Caco-2 (cell line): Measurements from ENCODE around the gene POMGNT2. TPM values are rescaled to one million over a fixed set of nuclear protein-coding genes. Genes with fewer than 3 reads are reported as not detected.

ENCODE experiments used
- BruUV-seq: library from RNA; stranded (reverse); fragments of 400-500 nt; replicated peaks from 2 replicates; lab custom pipeline; 2021; lab: Mats Ljungman, UMichigan
- CTCF ChIA-PET: fragments of 300-600 bp; sonication (Branson Sonifier 250); formaldehyde crosslinking; loops from one replicate; lab custom pipeline; 2022; ENCODE audit warnings: antibody characterized with exemption; lab: Charles Lee
- POLR2A ChIA-PET: fragments of 300-600 bp; sonication (Branson Sonifier 250); formaldehyde crosslinking; loops from one replicate; lab custom pipeline; 2022; ENCODE audit warnings: antibody characterized with exemption; lab: Charles Lee
- DNase-seq, 2 experiments: peaks; one replicate each; pipeline versions ENCODE4 v3.0.0 to v3.0.0-alpha.2; 2020 to 2022
- H3K27me3 ChIP-seq: replicated peaks from 2 replicates; pipeline ENCODE4 v1.6.0; 2011; ENCODE audit warnings: low read length; ENCODE audit not compliant: control insufficient read depth, insufficient read depth
- H3K36me3 ChIP-seq: 2 replicates; pipeline ENCODE4 v1.5.1; 2011; ENCODE audit warnings: low read length; ENCODE audit not compliant: control insufficient read depth, insufficient read depth
- H3K4me1 ChIP-seq: fragments of 250-450 bp; sonication (Bioruptor Pico); 2 replicates; pipeline ENCODE4 v1.5.1; 2020; ENCODE audit warnings: mild to moderate bottlenecking
- H3K4me3 ChIP-seq: 2 replicates; pipeline ENCODE4 v1.5.1; 2011; ENCODE audit warnings: low read depth, mild to moderate bottlenecking, control low read depth, low read length
- H3K9me3 ChIP-seq: fragments of 250-450 bp; sonication (Bioruptor Pico); 2 replicates; pipeline ENCODE4 v1.5.1; 2020; ENCODE audit warnings: mild to moderate bottlenecking, moderate library complexity
- H3K27ac Mint-ChIP-seq: one replicate; pipeline ENCODE4 v1.8.0; 2022; ENCODE audit warnings: mixed read lengths; ENCODE audit not compliant: unreplicated experiment
- H3K27me3 Mint-ChIP-seq: one replicate; pipeline ENCODE4 v1.8.0; 2022; ENCODE audit warnings: mixed read lengths; ENCODE audit not compliant: insufficient read depth, unreplicated experiment
- H3K36me3 Mint-ChIP-seq: one replicate; pipeline ENCODE4 v1.8.0; 2022; ENCODE audit warnings: mild to moderate bottlenecking, mixed read lengths; ENCODE audit not compliant: insufficient read depth, unreplicated experiment
- H3K4me1 Mint-ChIP-seq: one replicate; pipeline ENCODE4 v1.8.0; 2022; ENCODE audit warnings: low read depth, mixed read lengths; ENCODE audit not compliant: unreplicated experiment
- H3K4me3 Mint-ChIP-seq: one replicate; pipeline ENCODE4 v1.8.0; 2022; ENCODE audit warnings: mild to moderate bottlenecking, moderate library complexity, mixed read lengths; ENCODE audit not compliant: unreplicated experiment
- H3K9me3 Mint-ChIP-seq: one replicate; pipeline ENCODE4 v1.8.0; 2022; ENCODE audit warnings: mixed read lengths; ENCODE audit not compliant: unreplicated experiment
- intact Hi-C: fragments of 100-400 bp; cut with micrococcal nuclease; formaldehyde crosslinking; loops from one replicate; pipeline ENCODE4 v1.10.0; 2022; ENCODE audit not compliant: unreplicated experiment
- total RNA-seq: library from RNA; stranded (reverse); gene quantifications from 2 replicates; pipeline ENCODE4 v1.2.3, GENCODE V29; 2022
- TF ChIP-seq, protein P1 (sequence below), 2 experiments: fragments of 200-600 bp in 1 of 2; IDR thresholded peaks; 1 replicate in 1 of 2; 2 replicates in 1 of 2; pipeline versions ENCODE4 v1.5.1 to v1.8.0; 2011 to 2022; ENCODE audit warnings: antibody characterized with exemption in 1 of 2, control low read depth in 1 of 2, inconsistent platforms in 1 of 2, low read depth in 1 of 2, low read length in 1 of 2, mild to moderate bottlenecking in 1 of 2, moderate library complexity in 1 of 2; ENCODE audit not compliant: insufficient read depth in 1 of 2, severe bottlenecking in 1 of 2, unreplicated experiment in 1 of 2

POMGNT2 gene
- total RNA-seq, 1 experiment from 2014 or later, result 10.1 TPM

DNA sequence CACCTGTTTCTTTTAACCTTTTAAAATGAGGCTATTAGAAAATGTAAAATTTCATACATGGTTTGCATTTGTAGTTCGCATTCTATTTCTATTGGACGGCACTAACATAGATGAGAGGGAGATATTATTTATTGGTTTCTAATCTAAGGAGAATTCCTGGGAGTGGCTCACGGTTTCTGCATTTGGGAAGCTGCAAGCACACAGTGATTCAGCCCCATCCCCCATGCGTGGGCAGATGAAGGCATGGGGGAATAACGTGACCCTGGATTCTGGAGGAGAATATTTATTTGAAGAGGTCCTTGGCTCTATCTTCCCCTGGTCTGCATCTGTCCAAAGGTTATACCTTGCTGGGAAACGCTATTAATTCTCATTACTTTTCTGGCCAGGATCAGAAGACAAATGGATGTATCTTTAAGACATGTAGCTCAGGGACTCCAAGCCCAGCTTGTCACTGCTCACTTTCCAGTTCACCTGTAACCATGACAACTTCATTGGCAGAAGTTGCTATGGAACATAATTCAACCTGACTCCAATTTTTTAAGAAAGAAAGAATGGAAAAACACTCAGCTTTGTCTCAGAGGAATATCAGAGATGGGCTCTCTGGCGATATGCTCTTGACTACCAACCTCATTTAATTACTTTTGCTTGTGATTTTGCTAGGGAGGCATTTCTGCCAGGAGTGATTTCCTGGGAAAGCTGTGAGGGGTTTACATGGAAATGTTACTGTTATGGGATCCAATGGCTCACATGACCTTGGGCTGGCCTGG lies 27.2 kb upstream of the POMGNT2 start:
- POLR2A ChIA-PET, result no interaction called here
- H3K4me1 Mint-ChIP-seq, result no peaks in the 10 kb centered on the region
- peaks cover 19% of the 10 kb centered on the region for H3K27me3 Mint-ChIP-seq
- no peaks in the 10 kb centered on the region for H3K27me3 ChIP-seq
- DNase-seq, result no peak
- CTCF ChIA-PET, result no interaction called here
- no peaks in the 10 kb centered on the region for H3K36me3 ChIP-seq
- no peaks in the 10 kb centered on the region for H3K4me1 ChIP-seq
- no peak overlapping the region for H3K4me3 Mint-ChIP-seq
- no peaks in the 10 kb centered on the region for H3K36me3 Mint-ChIP-seq
- intact Hi-C loops, result no loop called here
- H3K9me3 ChIP-seq, result no peaks in the 10 kb centered on the region
- no peak overlapping the region for H3K4me3 ChIP-seq
- no TSS peak for BruUV-seq
- TF ChIP-seq, protein P1, sequence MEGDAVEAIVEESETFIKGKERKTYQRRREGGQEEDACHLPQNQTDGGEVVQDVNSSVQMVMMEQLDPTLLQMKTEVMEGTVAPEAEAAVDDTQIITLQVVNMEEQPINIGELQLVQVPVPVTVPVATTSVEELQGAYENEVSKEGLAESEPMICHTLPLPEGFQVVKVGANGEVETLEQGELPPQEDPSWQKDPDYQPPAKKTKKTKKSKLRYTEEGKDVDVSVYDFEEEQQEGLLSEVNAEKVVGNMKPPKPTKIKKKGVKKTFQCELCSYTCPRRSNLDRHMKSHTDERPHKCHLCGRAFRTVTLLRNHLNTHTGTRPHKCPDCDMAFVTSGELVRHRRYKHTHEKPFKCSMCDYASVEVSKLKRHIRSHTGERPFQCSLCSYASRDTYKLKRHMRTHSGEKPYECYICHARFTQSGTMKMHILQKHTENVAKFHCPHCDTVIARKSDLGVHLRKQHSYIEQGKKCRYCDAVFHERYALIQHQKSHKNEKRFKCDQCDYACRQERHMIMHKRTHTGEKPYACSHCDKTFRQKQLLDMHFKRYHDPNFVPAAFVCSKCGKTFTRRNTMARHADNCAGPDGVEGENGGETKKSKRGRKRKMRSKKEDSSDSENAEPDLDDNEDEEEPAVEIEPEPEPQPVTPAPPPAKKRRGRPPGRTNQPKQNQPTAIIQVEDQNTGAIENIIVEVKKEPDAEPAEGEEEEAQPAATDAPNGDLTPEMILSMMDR (IDR thresholded peaks at IDR 0.05; ENCODE audit: insufficient read depth in 1 of 2, low read depth in 1 of 2, low read length in 1 of 2, severe bottlenecking in 1 of 2, unreplicated experiment in 1 of 2), result no peak
- no peak overlapping the region for H3K27ac Mint-ChIP-seq
- no peaks in the 10 kb centered on the region for H3K9me3 Mint-ChIP-seq

DNA sequence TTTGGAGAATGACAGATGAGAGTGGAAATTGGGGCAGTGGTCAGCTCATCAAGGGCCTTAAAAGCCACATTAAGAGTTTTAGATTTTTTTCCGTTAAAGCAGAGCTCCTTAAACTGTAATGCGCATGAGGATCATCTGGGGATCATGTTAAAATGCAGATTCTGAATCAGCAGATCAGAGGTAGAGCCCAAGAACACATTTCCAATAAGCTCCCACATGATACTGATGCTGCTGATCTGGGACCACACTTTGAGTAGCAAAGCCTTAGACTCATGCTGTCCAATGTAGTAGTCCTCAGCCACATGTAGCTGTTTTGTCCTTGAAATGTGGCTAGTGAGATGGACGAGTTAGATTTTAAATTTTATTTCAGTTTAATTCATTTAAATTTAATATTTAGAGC lies 26.3 kb upstream of the POMGNT2 start:
- Histone ChIP-seq H3K4me3 (no peak overlapping the region), H3K27me3 (no peaks in the 10 kb centered on the region), H3K9me3 (no peaks in the 10 kb centered on the region), H3K4me1 (no peaks in the 10 kb centered on the region), H3K36me3 (no peaks in the 10 kb centered on the region)
- Mint-ChIP-seq H3K4me1 (no peaks in the 10 kb centered on the region), H3K27me3 (peaks cover 22% of the 10 kb centered on the region), H3K36me3 (no peaks in the 10 kb centered on the region), H3K4me3 (no peak overlapping the region), H3K27ac (no peak overlapping the region), H3K9me3 (no peaks in the 10 kb centered on the region)
- TF ChIP-seq, protein P1 (IDR thresholded peaks at IDR 0.05; ENCODE audit: insufficient read depth in 1 of 2, low read depth in 1 of 2, low read length in 1 of 2, severe bottlenecking in 1 of 2, unreplicated experiment in 1 of 2), result no peak
- CTCF ChIA-PET, result no interaction called here
- POLR2A ChIA-PET, result no interaction called here
- intact Hi-C loops, result no loop called here
- BruUV-seq, result no TSS peak
- DNase-seq, result no peak

DNA sequence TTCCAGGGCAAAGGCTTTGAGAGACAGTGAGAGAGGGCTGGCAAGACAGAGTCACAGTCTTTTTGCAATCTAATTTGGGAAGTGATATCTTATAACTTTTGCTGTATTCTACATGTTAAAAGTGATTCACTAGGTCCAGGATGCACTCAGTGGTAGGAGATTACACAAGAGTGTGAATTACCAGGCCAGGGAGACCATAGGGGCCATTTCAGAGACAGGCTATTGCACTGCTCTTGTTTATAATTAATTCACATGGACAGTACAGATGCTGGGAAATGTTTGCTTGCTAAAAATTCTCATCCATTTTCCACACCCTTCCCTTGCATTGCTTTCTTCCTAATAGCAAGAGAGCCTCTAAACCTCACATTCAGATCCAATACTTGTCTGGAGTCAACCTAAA lies 22.6 kb upstream of the POMGNT2 start:
- ChIA-PET POLR2A (no interaction called here), CTCF (no interaction called here)
- Histone ChIP-seq H3K9me3 (peaks cover 5% of the 10 kb centered on the region; the same call in 1 of the 2 replicates), H3K4me1 (no peaks in the 10 kb centered on the region), H3K36me3 (no peaks in the 10 kb centered on the region), H3K4me3 (no peak overlapping the region), H3K27me3 (no peaks in the 10 kb centered on the region)
- intact Hi-C loops, result no loop called here
- H3K4me3 Mint-ChIP-seq, result no peak overlapping the region
- no peaks in the 10 kb centered on the region for H3K4me1 Mint-ChIP-seq
- peaks cover 25% of the 10 kb centered on the region for H3K27me3 Mint-ChIP-seq
- H3K9me3 Mint-ChIP-seq, result peaks cover 10% of the 10 kb centered on the region
- H3K36me3 Mint-ChIP-seq, result no peaks in the 10 kb centered on the region
- BruUV-seq, result no TSS peak
- no peak for DNase-seq
- H3K27ac Mint-ChIP-seq, result no peak overlapping the region
- TF ChIP-seq, protein P1 (IDR thresholded peaks at IDR 0.05; ENCODE audit: insufficient read depth in 1 of 2, low read depth in 1 of 2, low read length in 1 of 2, severe bottlenecking in 1 of 2, unreplicated experiment in 1 of 2), result no peak
